ENCODE data around the gene NELL2. TPM values are rescaled to one million over a fixed set of nuclear protein-coding genes. Genes with fewer than 3 reads are reported as not detected.

Gene NELL2
- total and polyA plus RNA-seq, 2 donors from 2014 or later, result 0.30 to 3.3 TPM

GRCh38 chr12:44873898-44874297, 2.2 kb downstream of the NELL2 start:
- H3K27me3 ChIP-seq (ENCODE audit: control insufficient read depth, insufficient read depth, low read length), result peaks cover 11% of the 10 kb centered on the region
- no peaks in the 10 kb centered on the region for H3K9me3 ChIP-seq (ENCODE audit: control insufficient read depth in 2 of 3, insufficient read depth in 1 of 3, low read length in 3 of 3)
- H3K4me1 ChIP-seq (ENCODE audit: control insufficient read depth in 2 of 3, insufficient read depth in 2 of 3, low read depth in 1 of 3, low read length in 3 of 3), result peaks cover 0 to 7% (median 0%) of the 10 kb centered on the region in 3 donors
- peak; percentile 45 for FAIRE-seq
- no peak overlapping the region for H3K9ac ChIP-seq (ENCODE audit: low read length in 3 of 3)
- peak in 2 of 5 donors; percentile 29 to 48 for DNase-seq
- no peak overlapping the region for H3K4me3 ChIP-seq (ENCODE audit: low read length in 3 of 3)
- H3K27ac ChIP-seq (ENCODE audit: low read depth in 2 of 2, low read length in 2 of 2), result no peak overlapping the region
- no peaks in the 10 kb centered on the region for H3K36me3 ChIP-seq (ENCODE audit: control insufficient read depth in 2 of 3, insufficient read depth in 3 of 3, low read length in 3 of 3)
- TF ChIP-seq CTCF (IDR thresholded peaks at IDR 0.05; ENCODE audit: borderline replicate concordance, extremely low read depth, insufficient read depth), result no peak
- intact Hi-C loops (cut with DNase I), result no loop called here

GRCh38 chr12:44869503-44869902, 6.6 kb downstream of the NELL2 start:
- Histone ChIP-seq H3K4me1 (ENCODE audit: control insufficient read depth in 2 of 3, insufficient read depth in 2 of 3, low read depth in 1 of 3, low read length in 3 of 3) (no peaks in the 10 kb centered on the region), H3K27ac (ENCODE audit: low read depth in 2 of 2, low read length in 2 of 2) (no peak overlapping the region), H3K4me3 (ENCODE audit: low read length in 3 of 3) (no peak overlapping the region), H3K9me3 (ENCODE audit: control insufficient read depth in 2 of 3, insufficient read depth in 1 of 3, low read length in 3 of 3) (peaks cover 0 to 4% (median 0%) of the 10 kb centered on the region in 3 donors), H3K36me3 (ENCODE audit: control insufficient read depth in 2 of 3, insufficient read depth in 3 of 3, low read length in 3 of 3) (no peaks in the 10 kb centered on the region), H3K9ac (ENCODE audit: low read length in 3 of 3) (no peak overlapping the region), H3K27me3 (ENCODE audit: control insufficient read depth, insufficient read depth, low read length) (peaks cover 6% of the 10 kb centered on the region)
- DNase-seq (no peak), FAIRE-seq (no peak)
- intact Hi-C loops (cut with DNase I), result no loop called here
- TF ChIP-seq CTCF (IDR thresholded peaks at IDR 0.05; ENCODE audit: borderline replicate concordance, extremely low read depth, insufficient read depth), result no peak

- DNase-seq (no peak), FAIRE-seq (no peak)
- H3K27ac ChIP-seq (ENCODE audit: low read depth in 2 of 2, low read length in 2 of 2), result no peak overlapping the region
- intact Hi-C loops (cut with DNase I), result no loop called here
- H3K4me3 ChIP-seq (ENCODE audit: low read length in 3 of 3), result no peak overlapping the region
- H3K36me3 ChIP-seq (ENCODE audit: control insufficient read depth in 2 of 3, insufficient read depth in 3 of 3, low read length in 3 of 3), result no peaks in the 10 kb centered on the region
- peaks cover 0 to 7% (median 0%) of the 10 kb centered on the region in 3 donors for H3K9me3 ChIP-seq (ENCODE audit: control insufficient read depth in 2 of 3, insufficient read depth in 1 of 3, low read length in 3 of 3)
- no peaks in the 10 kb centered on the region for H3K4me1 ChIP-seq (ENCODE audit: control insufficient read depth in 2 of 3, insufficient read depth in 2 of 3, low read depth in 1 of 3, low read length in 3 of 3)
- TF ChIP-seq CTCF (IDR thresholded peaks at IDR 0.05; ENCODE audit: borderline replicate concordance, extremely low read depth, insufficient read depth), result no peak
- H3K9ac ChIP-seq (ENCODE audit: low read length in 3 of 3), result no peak overlapping the region
- H3K27me3 ChIP-seq (ENCODE audit: control insufficient read depth, insufficient read depth, low read length), result no peaks in the 10 kb centered on the region
Measured at GRCh38 chr12:44863867-44864266, 12.2 kb downstream of the NELL2 start.
